Heart left ventricle (tissue), 16 donors: ENCODE measurements around the gene PRR35. TPM values are rescaled to one million over a fixed set of nuclear protein-coding genes. Genes with fewer than 3 reads are reported as not detected.

Source experiments
- ATAC-seq, 4 donors: fragments of 200-7000 bp; cut with Tn5 transposase; one replicate each; pipeline ENCODE4 v1.9.1; 2020 to 2022; ENCODE audit warnings: moderate library complexity in 4 of 4, mild to moderate bottlenecking in 3 of 4, moderate number of reproducible peaks in 1 of 4
- DNase-seq, 5 donors: peaks; one replicate each; pipeline ENCODE4 v3.0.0-alpha.2; 2020
- H3K27ac ChIP-seq, 12 donors: fragments of 200-600 bp; sonication (generic) in 4 of 12; one replicate each; pipeline versions ENCODE4 v1.5.0 to v1.8.0; 2016 to 2022; ENCODE audit warnings: mild to moderate bottlenecking in 2 of 12
- H3K27me3 ChIP-seq, 9 donors: fragments of 200-600 bp; sonication (generic) in 2 of 9; one replicate each; pipeline versions ENCODE4 v1.5.1 to v1.8.0; 2016 to 2022; ENCODE audit warnings: mild to moderate bottlenecking in 3 of 9
- H3K36me3 ChIP-seq, 9 donors: fragments of 200-600 bp; sonication (generic) in 2 of 9; one replicate each; pipeline versions ENCODE4 v1.5.0 to v1.8.0; 2018 to 2022; ENCODE audit warnings: mild to moderate bottlenecking in 2 of 9
- H3K4me1 ChIP-seq, 12 donors: fragments of 200-600 bp; sonication (generic) in 4 of 12; one replicate each; pipeline versions ENCODE4 v1.5.0 to v1.8.0; 2016 to 2022; ENCODE audit warnings: mild to moderate bottlenecking in 3 of 12
- H3K4me3 ChIP-seq, 12 donors: fragments of 200-600 bp; sonication (generic) in 4 of 12; one replicate each; pipeline versions ENCODE4 v1.5.0 to v1.8.0; 2017 to 2022; ENCODE audit warnings: mild to moderate bottlenecking in 9 of 12, moderate library complexity in 4 of 12
- H3K9me3 ChIP-seq, 12 donors: fragments of 200-600 bp; sonication (generic) in 4 of 12; one replicate each; pipeline versions ENCODE4 v1.5.0 to v1.8.0; 2016 to 2022; ENCODE audit warnings: mild to moderate bottlenecking in 1 of 12
- CTCF ChIP-seq, 12 donors: fragments of 200-600 bp; sonication (generic) in 4 of 12; IDR thresholded peaks; one replicate each; pipeline versions ENCODE4 v1.5.0 to v1.8.0; 2018 to 2022; ENCODE audit warnings: antibody characterized with exemption in 12 of 12, mild to moderate bottlenecking in 5 of 12
- POLR2A ChIP-seq, 2 donors: fragments of 450-650 bp; IDR thresholded peaks; one replicate each; pipeline ENCODE4 v1.6.1; 2017; ENCODE audit warnings: antibody characterized with exemption in 2 of 2, mild to moderate bottlenecking in 2 of 2, moderate library complexity in 2 of 2
- WGBS, 4 donors: extraction: QIAGEN DNeasy Blood & Tissue Kit in 2 of 4; methylation state at CpG; one replicate each; pipeline versions ENCODE4 v1.1.5 to v1.1.7; 2013 to 2018; 5-methylcytosine and 5-hydroxymethylcytosine counted together
- intact Hi-C, 10 donors: fragments of 100-400 bp; cut with DNase I; formaldehyde crosslinking; loops; one replicate each; pipeline versions ENCODE4 v1.11.1 to v1.14.2; 2022
- polyA plus RNA-seq, 2 donors: library from polyadenylated mRNA; stranded (reverse); fragments of 200-250 nt; gene quantifications; one replicate each; pipeline ENCODE4 v1.2.3, GENCODE V29; 2013
- total RNA-seq, 9 donors: library from RNA; depleted of rRNA in 2 of 9; stranded (reverse); fragments of >200 nt in 2 of 9; fragmentation: NEBNext Ultra II Directional in 3 of 9; extraction: Animal tissue kit (Norgen Biotek cat#: 25700) in 3 of 9; gene quantifications; one replicate each; pipeline versions ENCODE4 v1.1.0 to v1.2.4, GENCODE V29; 2016 to 2023
- donor health status: ischemic (EF 13 %, LVEDD 7.1; RV severe dilation, severe dysfunction).
- donor health status: healthy with polysubstance abuse.
- donor health status: DM: no; HTN: yes; CAD: no.
- donor health status: DM: no; HTN: no; CAD: no.
- donor health status: ischemic (EF 25% LVEDD 6.9; RV normal size, moderate dysfunction).
- donor health status: ischemic (EF 25% LVEDD 5.7; RV mildly dilated, moderate dysfunction).
- donor health status: healthy.
- donor health status: DM: yes; HTN: yes; CAD: no.
- donor health status: ischemic (EF 35%, LVEDD 5.7; RV mildly dilated, moderate dysfunction).
- donor health status: nonischemic (EF 11% LVEDD 7.7; RV severe dilation, severe dysfunction).
- donor health status: DM: yes; HTN: yes; CAD: no.
- donor health status: PGD.
- donor health status: ischemic (EF 29% LVEDD 5.4; RV normal size, mild dysfunction).
- donor health status: nonischemic (EF 23%, LVEDD 6.1; RV moderate dilation, normal function).

The PRR35 gene
- total and polyA plus RNA-seq, 11 donors = not detected

GRCh38 chr16:560701-561412, 663 bp downstream of the PRR35 start:
- DNase-seq (no peak), ATAC-seq (no peak)
- Histone ChIP-seq H3K36me3 (no peaks in the 10 kb centered on the region), H3K27me3 (peaks cover 21 to 61% (median 27%) of the 10 kb centered on the region in 9 donors), H3K27ac (no peak overlapping the region), H3K9me3 (no peaks in the 10 kb centered on the region), H3K4me1 (peaks cover 0 to 26% (median 2%) of the 10 kb centered on the region in 12 donors), H3K4me3 (peak overlapping the region in 1 of 12 donors; percentile 21)
- TF ChIP-seq CTCF (IDR thresholded peaks at IDR 0.05) = no peak
- no peak for TF ChIP-seq POLR2A (IDR thresholded peaks at IDR 0.05)
- 23 to 70% (median 36%) methylated on average over 12 to 54 of the region's 54 CpGs for WGBS, 4 donors
- intact Hi-C loops = no loop called here

DNA sequence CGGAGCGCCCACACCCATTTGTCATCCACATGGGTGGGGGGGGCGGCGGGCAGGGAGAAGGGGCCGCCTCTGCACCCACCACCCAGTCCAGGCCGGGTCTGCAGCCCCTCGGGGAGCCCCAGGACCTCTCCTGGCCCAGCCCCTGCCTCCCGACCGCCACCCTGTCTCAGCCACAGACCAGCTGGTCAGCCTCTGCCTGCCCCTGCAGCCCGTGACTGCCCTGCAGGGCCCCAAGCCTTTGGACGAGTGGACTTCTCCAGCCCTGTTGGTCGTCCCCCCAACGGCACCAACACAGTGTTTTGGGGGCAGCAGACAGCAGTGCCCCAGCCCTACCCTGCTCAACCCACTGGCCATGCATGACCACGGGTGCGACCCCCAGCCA, 1.2 kb downstream of the PRR35 start:
- Histone ChIP-seq H3K36me3 (no peaks in the 10 kb centered on the region), H3K27me3 (peaks cover 21 to 61% (median 27%) of the 10 kb centered on the region in 9 donors), H3K27ac (no peak overlapping the region), H3K4me1 (peaks cover 0 to 32% (median 7%) of the 10 kb centered on the region in 12 donors), H3K4me3 (no peak overlapping the region), H3K9me3 (no peaks in the 10 kb centered on the region)
- intact Hi-C loops = no loop called here
- 73 to 78% (median 73%) methylated on average over 5 to 15 of the region's 15 CpGs for WGBS, 4 donors
- ATAC-seq (no peak), DNase-seq (no peak)
- TF ChIP-seq CTCF (IDR thresholded peaks at IDR 0.05) (no peak), POLR2A (IDR thresholded peaks at IDR 0.05) (no peak)

GRCh38 chr16:561957-562938, 2.1 kb downstream of the PRR35 start:
- H3K9me3 ChIP-seq = no peaks in the 10 kb centered on the region
- peaks cover 0 to 40% (median 15%) of the 10 kb centered on the region in 12 donors for H3K4me1 ChIP-seq
- H3K27ac ChIP-seq = no peak overlapping the region
- WGBS, 4 donors = 75 to 88% (median 85%) methylated on average over 40 to 43 of the region's 43 CpGs
- intact Hi-C loops = no loop called here
- ATAC-seq = no peak
- H3K4me3 ChIP-seq = no peak overlapping the region
- no peak for DNase-seq
- no peak for TF ChIP-seq CTCF (IDR thresholded peaks at IDR 0.05)
- no peak for TF ChIP-seq POLR2A (IDR thresholded peaks at IDR 0.05)
- peaks cover 21 to 61% (median 27%) of the 10 kb centered on the region in 9 donors for H3K27me3 ChIP-seq
- H3K36me3 ChIP-seq = no peaks in the 10 kb centered on the region
